Stimulated activated CD8-positive, alpha-beta memory T cell treated with anti-CD3 and anti-CD28 coated beads, Interleukin-12 subunit alpha, Interleukin-12 subunit beta, amount 100 ng/mL, for 24 hours (primary cell): ENCODE results near the gene MCF2L2.

Experiments used
- DNase-seq: peaks from one replicate; pipeline ENCODE4 v3.0.0-alpha.2; 2020; ENCODE audit errors: extremely low read depth

The MCF2L2 gene

DNA sequence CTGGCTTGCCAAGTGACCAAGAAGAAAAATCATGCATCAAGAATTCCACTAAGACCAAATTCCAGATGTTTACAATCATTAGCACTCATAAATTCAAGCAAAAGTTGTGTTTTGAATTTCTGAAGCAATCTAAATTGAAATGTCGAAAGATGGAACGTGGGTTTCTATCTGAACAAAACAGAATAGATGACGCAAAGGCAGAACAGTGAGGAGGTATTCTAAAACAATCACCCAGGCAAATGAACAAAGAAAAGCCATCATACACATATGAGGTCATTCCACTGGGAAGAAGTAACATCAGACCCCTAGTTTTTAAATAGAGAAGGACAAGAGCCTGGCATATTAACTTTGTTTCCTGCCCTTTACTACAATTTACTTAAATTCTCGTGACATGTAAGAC is 58.0 kb downstream of the MCF2L2 start:
- no peak for DNase-seq

DNA sequence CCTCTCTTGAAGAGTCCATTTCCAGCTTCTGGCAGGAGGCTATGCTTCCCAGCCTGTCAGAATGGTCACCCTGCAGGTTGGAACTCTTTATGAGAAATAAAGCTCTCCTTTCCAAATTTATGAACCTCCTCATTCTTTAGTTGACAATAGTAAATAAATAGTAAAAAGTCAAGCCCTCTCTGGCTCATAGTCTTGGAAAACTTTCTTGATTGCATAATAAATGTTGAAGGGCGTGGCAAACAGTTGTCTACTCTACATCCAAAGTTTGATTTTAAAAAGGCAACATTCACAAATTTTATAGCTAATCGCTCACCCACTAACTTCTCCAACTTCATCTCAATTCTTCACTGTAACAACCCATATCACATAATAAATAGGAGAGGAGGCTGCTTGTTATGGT is 58.8 kb downstream of the MCF2L2 start:
- DNase-seq = no peak

DNA sequence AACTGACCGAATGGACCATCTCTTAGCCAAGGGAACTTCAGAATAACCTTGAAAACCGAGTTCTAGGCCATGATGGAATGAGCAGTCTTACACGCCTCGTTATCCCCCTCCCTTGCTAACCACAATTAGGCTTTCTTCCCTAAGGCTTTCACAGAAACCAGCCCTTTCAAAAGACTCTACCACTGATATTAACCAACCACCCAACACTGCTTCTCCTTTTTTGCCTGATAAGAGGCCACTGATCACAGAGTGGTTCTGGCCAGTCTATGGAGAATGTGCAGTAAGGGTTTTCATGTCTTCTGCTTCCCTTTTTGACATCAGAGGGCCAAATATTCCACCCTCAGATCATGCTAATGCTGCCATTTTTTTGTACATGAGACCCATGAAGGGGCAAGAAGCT is 59.3 kb downstream of the MCF2L2 start:
- DNase-seq = no peak

DNA sequence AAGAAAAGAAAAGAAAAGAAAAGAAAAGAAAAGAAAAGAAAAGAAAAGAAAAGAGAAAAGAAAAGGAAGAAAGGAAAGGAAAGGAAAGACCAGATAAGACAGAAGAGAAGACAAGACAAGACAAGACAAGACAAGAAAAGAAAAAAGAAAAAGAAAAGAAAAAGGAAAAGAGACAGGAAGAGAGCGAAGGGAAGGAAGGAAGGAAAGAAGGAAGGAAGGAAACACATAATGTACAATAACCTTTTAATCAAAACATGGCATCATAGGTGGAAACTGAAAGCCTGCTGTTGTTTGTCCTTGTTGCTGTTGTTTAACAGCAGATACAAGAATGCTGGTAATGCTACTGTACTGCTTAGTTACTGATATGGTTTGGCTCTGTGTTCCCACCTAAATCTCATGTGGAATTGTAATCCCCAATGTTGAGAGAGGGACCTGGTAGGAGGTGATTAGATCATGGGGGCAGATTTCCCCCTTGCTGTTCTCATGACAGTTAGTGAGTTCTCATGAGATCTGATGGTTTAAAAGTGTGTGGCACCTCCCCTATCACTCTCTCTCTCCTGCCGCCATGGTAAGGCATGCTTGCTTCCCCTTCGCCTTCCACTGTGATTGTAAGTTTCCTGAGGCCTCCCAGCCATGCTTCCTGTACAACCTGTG is 67.3 kb downstream of the MCF2L2 start:
- DNase-seq = no peak

DNA sequence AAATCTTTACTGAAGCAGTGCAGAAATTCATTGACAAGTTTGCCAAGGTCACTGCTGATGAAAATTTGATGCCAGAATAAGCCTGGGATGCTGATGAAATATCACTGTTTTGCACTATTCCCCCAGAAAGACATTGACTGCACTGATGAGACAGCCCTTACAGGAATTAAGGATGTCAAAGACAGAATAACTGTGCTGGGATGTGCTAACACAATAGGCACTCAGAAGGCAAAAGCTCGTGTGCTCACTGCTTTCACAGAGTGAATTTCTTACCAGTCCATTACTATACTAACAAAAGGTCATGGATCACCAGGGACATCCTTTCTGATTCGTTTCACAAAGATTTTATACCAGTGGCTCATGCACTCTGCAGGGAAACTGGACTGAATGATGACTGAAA is 69.4 kb downstream of the MCF2L2 start:
- no peak for DNase-seq

DNA sequence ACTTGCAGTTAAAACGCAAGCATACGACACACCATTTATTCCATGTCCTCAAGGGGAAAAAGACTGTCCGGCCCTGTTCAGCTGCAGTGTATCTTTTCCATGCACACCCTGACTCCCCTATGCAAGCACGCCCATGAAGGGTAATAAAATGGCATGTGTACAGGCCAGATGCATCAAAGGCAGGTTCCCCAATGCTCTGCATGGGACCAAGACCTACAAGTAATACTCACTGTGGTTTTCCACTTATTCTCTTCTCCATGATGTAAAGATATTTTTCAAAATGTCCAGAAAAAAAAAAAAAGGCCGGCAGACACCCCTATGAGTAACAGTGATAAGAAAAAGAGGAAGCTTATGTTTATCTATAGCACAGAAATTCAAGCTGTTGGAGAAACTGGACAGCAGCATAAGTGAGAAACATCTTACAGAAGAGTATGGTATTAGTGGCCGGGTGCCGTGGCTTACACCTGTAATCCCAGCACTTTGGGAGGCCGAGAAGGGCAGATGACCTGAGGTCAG is 70.8 kb downstream of the MCF2L2 start:
- DNase-seq = no peak

DNA sequence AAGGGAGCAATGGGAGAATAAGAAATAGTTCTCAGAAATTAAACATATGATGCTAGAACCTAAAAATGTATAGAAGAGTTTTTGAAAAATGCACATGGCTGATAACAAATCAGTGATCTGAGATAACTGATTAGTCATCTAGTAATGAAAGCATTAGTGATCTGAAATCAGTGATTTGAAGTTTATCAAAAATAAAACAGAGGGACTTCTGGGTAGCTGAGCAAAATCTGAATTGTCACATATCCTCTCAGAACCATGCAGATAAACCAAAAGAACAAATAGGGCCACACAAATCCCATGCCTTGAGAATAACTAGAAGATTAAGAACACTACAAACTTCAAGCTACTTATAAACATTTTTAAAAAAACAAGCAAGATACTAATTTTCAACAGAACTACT is 71.5 kb downstream of the MCF2L2 start:
- no peak for DNase-seq

DNA sequence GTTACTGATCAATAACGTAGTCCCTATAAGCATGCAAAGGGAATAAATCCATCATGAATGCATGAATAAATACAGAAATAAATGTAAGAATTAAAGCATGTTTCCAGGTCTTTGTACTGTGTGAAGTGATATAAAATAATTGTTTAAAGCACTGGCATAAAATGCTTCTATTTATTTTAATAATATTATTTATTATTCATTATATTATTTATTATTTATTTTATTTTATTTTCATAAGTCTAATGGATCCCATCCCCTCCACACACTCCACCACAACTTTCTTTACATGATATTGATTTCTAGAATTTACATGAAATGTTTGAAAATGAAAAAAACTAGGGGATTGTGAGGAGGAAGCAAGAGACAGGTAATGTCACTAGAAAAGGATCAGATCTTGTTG is 73.5 kb downstream of the MCF2L2 start:
- no peak for DNase-seq

DNA sequence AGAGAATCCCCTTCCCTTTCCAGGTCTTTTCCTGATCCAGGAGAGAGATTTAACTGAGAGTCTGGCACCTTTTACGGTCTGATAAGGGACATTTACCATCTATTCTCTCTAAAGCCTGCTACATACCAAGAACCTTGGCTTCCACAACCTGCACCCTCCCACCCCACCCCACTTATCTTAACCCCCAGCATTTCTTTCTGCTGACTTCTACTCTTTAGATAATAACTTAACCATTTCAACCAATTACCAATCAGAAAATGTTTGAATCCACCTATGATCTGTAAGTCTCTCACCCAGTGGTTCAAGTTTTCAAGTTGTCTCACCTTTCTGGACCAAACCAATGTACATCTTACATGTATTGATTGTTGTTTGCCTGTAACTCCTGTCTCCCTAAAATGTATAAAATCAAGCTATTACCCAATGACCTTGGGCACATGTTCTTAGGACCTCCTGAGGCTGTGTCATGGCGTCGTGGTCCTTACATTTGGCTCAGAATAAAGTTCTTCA is 74.0 kb downstream of the MCF2L2 start:
- DNase-seq = no peak

DNA sequence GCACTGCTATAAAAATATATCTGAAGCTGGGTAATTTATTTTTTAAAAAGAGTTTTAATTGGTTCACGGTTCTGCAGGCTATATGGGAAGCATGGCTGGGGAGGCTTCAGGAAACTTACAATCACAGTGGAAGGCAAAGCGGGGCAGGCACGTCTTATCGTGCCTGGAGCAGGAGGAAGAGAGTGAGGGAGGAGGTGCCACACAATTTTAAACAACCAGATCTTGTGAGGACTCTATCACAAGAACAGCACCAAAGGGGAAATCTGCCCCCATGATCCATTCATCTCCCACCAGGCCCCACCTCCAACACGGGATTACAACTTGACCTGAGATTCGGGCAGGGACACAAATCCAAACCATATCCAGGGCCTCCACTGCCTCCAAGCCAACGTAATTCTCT is 75.0 kb downstream of the MCF2L2 start:
- no peak for DNase-seq

DNA sequence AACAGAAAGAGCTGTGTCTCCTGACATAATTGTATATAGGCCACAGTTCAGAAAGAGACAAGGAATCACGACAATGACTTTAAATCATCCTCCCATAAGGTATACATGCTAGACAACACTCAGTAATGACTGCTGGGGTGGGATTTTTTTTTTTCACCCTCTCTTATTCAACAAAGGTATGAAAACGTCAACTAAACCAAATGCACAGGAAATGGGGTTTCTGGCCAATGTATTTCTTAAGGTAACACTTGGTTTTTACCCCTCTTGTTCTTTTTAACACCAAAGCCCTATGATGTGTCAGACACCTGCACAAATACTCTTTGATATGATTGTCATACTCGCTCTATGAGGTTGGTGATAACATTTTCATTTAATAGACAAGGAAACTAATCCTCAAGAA is 78.3 kb downstream of the MCF2L2 start:
- no peak for DNase-seq

DNA sequence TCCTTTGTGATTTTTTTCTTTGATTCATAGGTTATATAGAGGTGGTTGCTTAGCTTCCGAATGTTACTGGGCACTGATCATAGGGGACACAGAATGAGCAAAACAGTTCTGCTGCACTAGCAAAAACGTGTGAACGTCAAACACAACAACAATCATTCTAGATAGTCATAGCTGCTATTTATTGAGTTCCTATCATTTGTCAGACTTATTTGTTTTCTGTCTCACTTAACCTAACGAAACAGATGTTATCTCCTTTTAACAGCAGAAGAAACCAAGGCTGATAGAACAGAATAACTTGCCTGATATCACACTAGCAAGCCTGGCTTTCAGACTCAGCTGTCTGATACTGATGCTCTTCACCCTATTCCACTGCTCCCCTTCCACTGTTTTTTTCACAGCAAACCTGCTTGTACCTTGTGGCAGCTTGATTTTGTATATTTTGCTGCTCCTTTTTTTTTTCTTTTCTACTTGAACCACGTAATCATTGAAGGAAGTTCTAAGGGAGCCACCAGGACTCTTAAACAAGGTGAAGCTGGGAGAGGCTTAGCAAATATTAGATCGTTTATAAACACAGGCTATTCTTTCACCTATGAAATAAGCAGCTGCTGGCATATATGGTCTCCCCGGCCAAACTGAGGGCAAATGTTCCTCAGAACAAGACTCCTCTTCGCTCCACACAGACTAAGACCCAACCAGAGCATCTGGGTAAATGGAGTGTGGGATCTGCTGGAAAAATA is 78.8 kb downstream of the MCF2L2 start:
- no peak for DNase-seq

DNA sequence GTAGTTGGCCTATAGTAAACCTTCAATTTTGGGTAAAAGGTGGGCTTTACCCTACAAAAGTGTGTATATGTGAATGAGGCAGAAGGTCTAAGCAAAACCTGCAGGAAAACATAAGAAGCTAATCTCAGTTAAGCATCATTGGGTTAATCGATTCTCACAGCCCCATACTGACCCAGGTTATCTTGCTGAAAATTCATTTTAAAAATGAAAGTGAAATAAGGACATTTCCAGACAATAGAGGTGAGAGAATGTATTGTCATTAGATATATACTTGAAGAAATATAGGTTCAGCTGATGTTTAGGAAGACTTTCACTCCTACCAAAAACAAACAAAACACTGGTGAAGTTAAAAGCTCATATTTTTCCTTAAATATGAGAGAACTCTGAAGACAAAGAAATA is 85.6 kb downstream of the MCF2L2 start:
- DNase-seq = no peak

DNA sequence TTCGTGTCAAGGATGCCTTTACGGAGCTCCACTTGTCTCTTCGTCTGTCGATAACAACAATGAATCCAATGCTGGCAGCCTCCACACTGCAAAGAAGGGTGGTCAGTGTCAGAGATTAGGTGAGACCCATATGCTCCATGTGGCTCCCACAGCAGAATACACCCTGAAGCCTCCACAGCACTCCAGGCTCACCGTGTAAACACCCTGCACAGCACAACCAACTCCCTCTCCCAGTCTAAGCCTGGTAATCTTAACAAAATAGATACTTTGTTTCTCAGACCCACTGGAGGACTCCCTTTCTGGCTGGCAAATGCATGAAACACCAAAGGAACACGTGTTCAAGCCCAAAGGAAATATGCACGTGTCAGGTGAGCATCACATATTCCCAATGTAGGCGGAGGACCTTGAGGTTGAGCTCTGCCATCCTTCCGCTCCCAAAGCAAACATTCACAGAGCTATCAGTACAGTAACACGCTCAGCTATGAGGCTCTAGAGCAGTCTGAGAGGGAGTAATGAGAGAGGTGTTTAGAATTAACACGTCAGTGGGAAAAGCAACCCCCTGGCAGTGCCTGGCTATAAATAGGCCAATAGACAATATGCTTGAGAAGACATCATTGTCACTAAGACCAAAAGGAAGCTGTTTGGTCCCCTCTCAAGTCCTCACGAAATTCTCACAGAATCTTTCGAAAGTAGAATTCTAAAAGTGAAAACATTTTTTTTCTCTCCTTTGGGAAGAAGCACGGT is 86.7 kb downstream of the MCF2L2 start:
- no peak for DNase-seq

DNA sequence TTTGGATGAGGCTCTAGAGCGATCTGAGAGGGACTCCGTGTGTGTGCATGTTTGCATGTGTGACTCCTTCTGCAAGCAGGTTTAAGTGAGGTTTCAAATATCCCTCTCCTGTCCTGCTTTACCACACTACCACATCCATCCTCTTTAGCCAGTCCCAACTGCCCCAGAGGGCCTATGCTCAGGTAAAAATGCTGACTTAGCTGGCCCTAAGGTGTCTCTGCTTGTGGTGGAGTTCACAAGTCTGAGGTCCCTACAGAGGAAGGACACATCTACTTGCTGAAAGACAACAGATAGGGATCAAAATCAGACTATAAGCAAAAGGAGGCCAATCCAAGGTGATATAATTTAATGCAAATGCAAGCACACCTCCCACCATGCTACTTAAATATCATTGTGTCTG is 88.2 kb downstream of the MCF2L2 start:
- DNase-seq = no peak

DNA sequence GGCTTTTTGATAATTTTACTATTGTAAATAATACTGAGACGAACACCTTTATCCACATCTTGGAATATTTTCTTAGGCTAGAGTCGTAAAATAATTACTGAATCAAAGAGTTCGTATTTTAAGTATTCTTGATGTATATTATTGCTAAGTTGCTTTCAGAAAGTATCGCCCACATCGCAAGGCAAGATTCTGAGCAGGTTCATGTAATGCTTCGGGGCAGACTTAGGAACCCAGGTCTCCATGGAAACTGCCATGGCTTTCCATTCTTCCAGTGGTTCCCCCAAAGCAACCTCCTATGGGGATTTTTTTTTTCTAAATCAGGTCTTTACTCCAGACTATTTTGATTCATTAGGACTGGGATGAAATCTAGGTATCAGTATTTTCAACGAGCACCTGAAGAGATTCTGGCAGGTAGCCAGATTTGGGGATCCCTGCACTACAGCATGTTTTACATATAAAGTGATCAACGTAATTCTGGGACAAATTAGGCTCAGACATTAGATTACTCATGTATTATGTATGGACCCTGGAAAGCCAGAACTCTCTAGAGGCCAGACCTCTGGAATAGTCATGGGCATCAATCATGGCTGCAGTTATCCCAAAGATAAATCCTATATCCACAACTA is 88.8 kb downstream of the MCF2L2 start:
- DNase-seq = no peak

DNA sequence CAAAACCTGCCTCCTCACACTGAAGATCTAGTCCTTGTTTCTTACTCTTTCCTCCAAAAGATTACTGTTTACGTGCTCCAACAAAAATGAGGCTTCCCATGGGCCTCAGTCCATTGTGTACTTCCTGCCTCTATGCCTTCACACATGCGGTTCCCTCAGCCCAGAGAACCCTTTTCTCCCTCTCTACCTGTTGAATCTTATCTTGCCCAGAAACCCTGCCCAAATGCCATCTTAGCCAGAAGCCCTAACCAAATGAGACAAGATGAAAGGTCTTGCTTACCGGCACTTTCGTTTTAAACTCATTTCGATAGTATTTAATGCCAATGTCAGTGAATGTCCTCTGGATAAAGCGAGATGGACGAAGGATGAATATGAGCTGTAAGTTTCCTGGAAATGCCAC is 89.9 kb downstream of the MCF2L2 start:
- DNase-seq = no peak

DNA sequence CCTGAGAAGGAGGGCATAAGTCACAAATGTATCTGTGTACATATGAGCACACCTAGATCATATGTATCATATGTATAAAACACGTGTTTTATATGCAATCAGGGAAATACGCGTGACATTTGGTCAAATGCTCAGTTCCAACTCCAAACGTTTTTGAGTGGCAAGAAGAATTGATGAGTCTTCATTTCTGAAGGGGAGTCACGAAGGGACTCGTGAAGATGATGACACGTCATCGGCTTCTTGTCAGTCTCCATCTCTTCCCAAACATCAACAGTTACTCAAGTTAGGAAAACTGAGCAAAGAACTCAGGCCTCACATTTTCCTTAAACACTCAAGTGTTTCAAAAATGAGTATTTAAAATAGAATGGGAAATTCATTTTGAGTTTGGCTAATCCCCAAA is 95.9 kb downstream of the MCF2L2 start:
- DNase-seq = no peak

DNA sequence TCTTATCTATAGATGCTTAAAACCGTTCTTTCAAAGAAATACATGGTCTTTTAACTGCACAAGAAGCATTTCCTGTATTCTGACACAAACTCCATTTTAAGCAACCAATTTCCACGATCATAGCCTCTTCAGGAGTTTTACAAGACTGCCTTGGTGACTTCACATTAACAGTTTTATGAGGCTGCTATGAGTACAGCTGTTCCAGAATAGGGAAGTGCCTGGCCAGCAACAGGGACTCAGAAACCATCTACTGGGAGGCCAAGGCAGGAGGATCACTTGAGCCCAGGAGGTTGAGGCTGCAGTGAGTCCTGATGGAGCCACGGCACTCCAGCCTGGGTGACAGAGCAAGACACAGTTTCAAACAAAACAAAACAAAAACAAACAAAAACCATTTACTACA is 96.9 kb downstream of the MCF2L2 start:
- DNase-seq = no peak

DNA sequence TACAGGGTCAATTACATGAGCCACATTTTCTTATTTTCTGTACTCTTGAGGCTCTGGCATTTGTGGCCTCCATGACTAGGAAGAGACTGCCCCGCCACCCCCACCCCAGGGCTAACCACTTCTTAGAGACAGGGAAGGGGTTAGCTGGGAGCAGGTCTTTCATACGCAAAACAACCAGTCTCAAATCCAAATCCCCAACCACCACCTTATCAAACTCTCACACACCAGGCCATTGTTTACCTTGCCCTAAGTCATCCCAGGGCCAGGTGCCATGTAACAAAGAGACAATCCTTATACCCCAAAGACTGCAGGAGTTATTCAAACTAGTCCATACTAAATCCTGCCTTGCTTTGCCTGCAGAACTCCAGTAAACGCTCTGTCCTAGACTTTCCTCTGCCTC is 97.5 kb downstream of the MCF2L2 start:
- no peak for DNase-seq

DNA sequence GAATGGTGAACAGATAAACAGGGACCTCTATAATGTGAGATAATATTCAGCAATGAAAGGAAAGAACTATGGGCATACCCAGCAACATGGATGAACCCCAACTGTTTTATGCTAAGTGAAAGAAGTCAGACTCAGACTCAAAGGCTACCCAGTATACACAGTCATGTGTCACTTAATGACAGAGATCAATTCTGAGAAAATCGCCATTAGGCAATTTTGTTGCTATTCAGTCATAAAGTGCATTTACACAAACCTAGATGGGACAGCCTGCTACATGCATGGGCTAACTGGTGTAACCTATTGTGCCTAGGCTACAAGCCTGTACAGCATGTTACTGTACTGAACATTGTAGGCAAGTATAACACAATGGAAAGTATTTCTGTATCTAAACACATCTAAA is 98.9 kb downstream of the MCF2L2 start:
- no peak for DNase-seq

DNA sequence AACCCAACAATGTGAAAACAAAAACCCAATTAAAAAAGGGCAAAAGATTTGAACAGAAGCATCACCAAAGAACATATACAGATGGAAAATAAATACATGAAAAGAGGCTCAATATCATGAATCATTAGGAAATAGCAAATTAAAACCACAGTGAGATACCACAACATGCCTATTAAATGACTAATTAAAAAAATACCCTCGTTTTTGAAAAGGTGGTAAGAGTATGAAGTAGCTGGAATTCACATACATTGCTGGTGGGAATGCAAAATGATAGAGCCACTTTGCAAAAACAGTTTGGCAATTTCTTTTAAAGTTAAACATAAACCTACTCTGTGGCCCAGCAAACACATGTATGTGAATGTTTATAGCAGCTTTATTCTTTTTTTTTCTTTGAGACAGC is 99.6 kb downstream of the MCF2L2 start:
- no peak for DNase-seq
